Ovary (tissue), 3 donors: ENCODE measurements around the gene ZSCAN22.

Experiments
- POLR2A ChIP-seq: fragments of 450-650 bp; IDR thresholded peaks from one replicate; pipeline ENCODE4 v1.6.1; 2017; ENCODE audit warnings: antibody characterized with exemption, mild to moderate bottlenecking, moderate library complexity
- TF ChIP-seq, protein P1 (sequence below), 3 donors: fragments of 450-650 bp in 2 of 3; fragments of 200-600 bp in 1 of 3; IDR thresholded peaks; one replicate each; pipeline versions ENCODE4 v1.5.1 to v1.8.0; 2016 to 2022; ENCODE audit warnings: antibody characterized with exemption in 3 of 3, mild to moderate bottlenecking in 1 of 3
- donor health status: DM: no; HTN: no; CAD: no.

DNA sequence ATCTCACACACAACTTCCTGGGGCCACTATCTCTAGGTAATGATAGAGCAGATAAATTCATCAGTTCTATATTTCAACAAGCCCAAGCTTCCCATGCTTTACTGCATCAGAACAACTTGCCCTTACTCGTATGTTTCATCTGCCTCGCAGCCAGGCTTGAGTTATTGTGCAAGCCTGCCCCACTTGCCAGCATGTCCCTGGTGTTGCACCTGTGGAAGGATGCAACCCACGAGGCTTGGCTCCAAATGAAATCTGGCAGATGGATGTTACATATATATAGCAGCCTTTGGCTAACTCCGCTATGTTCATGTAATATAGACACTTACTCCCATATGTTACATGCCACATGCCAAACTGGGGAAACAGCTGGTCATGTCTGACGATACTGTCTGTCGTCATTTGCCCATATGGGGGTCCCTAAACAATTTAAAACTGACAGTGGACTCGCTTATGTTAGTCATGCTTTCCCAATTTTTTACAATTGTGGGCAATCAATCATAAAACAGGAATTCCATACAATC, 15.4 kb upstream of the ZSCAN22 start:
- TF ChIP-seq, protein P1, sequence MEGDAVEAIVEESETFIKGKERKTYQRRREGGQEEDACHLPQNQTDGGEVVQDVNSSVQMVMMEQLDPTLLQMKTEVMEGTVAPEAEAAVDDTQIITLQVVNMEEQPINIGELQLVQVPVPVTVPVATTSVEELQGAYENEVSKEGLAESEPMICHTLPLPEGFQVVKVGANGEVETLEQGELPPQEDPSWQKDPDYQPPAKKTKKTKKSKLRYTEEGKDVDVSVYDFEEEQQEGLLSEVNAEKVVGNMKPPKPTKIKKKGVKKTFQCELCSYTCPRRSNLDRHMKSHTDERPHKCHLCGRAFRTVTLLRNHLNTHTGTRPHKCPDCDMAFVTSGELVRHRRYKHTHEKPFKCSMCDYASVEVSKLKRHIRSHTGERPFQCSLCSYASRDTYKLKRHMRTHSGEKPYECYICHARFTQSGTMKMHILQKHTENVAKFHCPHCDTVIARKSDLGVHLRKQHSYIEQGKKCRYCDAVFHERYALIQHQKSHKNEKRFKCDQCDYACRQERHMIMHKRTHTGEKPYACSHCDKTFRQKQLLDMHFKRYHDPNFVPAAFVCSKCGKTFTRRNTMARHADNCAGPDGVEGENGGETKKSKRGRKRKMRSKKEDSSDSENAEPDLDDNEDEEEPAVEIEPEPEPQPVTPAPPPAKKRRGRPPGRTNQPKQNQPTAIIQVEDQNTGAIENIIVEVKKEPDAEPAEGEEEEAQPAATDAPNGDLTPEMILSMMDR (IDR thresholded peaks at IDR 0.05): no peak
- TF ChIP-seq POLR2A: no peak
